Activated T-helper 1 cell treated with Interleukin-2 at 50 U/mL for 16 hours (primary cell): ENCODE data around the gene IL17RE.

Source experiments
- DNase-seq: peaks from one replicate; pipeline ENCODE4 v3.0.0-alpha.2; 2020; ENCODE audit warnings: low read depth

The IL17RE gene

DNA sequence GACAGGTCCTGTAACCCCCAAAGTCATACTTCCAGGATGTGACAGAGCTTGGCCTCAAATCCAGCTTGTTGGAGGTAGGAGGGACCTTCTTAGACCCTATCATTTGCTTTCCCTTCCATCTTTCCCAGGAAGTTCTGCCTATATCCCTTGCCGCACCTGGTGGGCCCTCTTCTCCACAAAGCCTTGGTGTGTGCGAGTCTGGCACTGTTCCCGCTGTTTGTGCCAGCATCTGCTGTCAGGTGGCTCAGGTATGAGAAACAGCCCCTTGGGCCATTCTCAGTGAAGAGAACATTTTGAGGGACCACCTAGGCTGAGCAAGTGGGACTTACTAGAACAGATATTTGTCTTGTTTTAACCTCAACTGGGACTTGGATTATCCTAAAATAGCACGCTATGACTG lies 1.3 kb downstream of the IL17RE start:
- DNase-seq = no peak

GRCh38 chr3:9906480-9906879 lies 3.8 kb downstream of the IL17RE start:
- DNase-seq = no peak

DNA sequence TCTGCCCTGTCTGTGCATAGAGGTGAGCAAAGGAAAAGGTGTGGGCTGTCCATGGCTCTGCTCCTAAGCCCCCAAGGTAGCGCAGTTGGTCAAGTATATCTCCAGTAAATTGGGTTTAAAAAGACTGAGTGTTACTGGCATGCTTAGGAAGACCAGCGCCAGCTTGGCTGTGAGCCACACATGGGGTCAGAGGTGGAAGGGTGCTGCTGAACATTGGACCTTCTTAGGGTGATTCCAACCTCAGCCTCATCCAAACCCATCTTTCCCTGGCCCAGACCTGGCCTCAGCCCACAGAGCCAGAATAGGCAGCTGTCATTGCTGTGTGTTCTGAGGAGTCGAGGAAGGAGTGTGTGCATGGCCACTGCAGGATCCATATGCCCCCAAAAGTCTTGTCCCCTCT lies 5.6 kb downstream of the IL17RE start:
- no peak for DNase-seq

DNA sequence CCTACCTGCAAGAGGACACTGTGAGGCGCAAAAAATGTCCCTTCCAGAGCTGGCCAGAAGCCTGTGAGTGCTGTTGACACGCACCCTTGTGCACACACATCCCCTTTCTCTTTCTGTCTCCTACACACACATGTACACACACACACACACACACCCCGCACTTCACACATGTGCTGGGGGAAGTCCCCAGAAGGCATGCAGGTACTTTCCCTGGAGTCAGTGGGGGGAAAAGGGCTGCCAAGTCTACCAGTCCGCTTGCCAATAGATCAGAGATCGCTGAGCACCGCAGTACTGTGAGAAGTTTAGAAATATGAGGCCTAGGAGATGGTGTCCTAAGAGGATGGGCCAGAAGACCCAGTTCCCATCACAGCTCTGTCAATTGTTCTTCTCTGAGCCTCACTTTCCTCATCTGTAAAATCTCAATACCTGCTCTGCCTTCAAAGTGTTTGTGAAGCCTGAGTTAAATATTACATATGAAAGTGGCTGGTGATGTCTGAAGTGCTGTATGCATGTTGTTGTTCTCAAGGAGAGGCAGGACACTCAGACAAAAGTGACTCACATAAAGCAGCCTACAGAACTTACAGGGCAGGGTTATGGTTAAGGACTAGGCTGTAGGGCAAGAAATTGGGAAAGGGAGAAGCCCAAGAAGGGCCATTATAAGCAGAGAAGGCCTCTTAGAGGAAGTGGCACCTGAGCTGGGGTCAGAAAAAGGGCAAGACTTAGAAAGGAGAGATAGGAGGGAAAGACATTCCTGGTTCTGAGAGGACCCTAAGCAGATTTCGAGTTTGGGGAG lies 6.8 kb downstream of the IL17RE start:
- no peak for DNase-seq

DNA sequence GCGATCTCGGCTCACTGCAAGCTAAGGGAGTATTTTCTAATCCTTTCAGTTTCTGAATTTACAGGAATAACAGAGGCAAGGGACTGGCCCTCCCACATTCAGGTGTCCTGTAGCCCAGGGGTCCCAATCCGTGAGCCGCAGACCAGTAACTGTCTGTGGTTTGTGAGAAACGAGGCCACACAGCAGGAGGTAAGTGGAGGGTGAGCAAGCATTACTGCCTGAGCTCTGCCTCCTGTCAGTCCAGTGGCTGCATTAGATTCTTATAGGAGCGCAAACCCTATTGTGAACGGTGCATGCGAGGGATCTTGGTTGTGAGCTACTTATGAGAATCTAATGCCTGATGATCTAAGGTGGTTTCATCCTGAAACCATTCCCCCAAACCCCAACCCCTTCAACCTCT lies 9.2 kb downstream of the IL17RE start:
- DNase-seq = no peak

GRCh38 chr3:9912294-9912935 lies 9.8 kb downstream of the IL17RE start:
- DNase-seq = no peak

- no peak for DNase-seq
These were observed 11.0 kb downstream of the IL17RE start for GRCh38 chr3:9913601-9914000.

- no peak for DNase-seq
These were observed 11.4 kb downstream of the IL17RE start for GRCh38 chr3:9914011-9914410.

GRCh38 chr3:9914559-9915253 lies 12.1 kb downstream of the IL17RE start:
- DNase-seq = no peak

GRCh38 chr3:9915254-9916141 lies 12.8 kb downstream of the IL17RE start:
- no peak for DNase-seq

DNA sequence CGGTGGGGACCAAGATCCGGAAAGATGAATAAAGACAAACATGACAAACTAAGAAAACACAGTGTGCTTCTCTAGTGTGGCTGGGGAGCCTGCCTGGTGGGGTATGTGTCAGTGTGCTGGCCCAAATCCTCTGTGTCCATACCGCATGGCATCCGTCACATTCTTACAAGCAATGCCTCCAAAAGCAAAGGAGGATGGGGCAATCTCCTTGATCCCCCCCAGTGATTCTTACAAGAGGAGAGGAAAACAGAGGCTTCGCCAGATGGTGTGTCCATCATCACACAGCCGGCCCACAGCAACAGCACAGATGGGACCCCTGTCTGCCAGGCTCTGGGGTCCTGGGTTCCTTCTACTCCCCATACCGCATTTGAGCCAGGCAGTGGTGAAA lies 13.7 kb downstream of the IL17RE start:
- no peak for DNase-seq

DNA sequence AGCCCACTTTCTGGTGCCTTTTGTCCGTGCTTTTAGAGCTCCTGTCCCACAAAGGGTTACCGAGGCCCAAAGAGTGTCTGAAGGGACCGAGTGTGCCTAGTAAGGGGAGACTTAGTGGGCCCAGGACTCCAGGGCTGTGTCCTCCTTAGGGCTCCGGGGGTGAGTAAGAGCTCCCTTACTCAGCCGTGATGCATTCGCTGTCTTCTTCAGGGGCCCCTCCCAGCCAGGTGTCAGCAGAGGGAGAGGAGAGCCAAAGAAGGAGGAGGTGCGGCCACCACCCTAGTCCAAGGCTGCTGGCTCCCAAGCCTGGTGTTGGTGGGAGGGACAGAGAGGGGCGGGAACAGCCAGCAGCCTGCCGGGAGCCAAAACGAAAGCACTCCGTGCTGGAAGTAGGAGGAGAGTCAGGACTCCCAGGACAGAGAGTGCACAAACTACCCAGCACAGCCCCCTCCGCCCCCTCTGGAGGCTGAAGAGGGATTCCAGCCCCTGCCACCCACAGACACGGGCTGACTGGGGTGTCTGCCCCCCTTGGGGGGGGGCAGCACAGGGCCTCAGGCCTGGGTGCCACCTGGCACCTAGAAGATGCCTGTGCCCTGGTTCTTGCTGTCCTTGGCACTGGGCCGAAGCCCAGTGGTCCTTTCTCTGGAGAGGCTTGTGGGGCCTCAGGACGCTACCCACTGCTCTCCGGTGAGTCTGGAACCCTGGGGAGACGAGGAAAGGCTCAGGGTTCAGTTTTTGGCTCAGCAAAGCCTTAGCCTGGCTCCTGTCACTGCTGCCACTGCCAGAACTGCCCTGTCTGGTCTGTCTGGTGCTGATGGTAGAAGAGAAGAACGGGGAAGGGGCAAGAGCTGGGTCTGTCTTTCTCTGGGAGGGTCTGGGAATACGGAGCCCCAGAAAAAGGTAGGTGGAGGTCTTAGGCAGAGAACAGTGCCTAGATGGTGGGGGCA lies 14.4 kb downstream of the IL17RE start, which contains the start of gene IL17RC:
TSS of gene IL17RC (plus strand) at position 365 of the 947 bp plus-strand sequence. CDS start at position 583, 218 bp downstream.
- DNase-seq = no peak

GRCh38 chr3:9917820-9918219 lies 15.2 kb downstream of the IL17RE start:
- no peak for DNase-seq

DNA sequence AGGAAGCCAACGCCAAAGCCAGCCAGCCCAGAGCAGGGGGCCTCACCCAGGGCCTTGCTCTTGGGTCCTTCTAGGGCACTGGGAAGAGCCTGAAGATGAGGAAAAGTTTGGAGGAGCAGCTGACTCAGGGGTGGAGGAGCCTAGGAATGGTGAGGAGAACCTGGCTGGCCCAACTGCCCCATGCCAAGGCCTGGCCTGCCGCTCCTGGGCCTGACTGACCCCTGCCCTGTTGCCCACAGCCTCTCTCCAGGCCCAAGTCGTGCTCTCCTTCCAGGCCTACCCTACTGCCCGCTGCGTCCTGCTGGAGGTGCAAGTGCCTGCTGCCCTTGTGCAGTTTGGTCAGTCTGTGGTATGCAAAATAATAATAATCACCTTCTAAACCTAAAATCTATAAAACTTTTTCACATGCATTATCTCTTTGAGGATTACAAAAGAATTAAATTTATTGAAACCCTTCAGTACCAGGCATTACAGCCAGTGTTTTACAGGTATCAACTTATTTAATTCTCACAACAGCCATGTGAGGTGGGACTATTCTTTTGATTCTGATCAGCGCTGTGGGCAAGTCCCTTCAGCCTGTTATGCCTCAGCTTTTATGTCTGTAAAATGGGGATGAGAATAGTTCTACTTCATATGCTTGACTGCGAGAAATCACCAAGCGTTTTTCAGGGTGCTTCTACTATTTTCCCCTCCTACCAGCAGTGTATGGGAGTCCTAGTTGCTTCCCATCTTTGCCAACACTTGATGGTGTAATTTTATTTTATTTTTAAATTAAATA lies 15.8 kb downstream of the IL17RE start:
- DNase-seq = no peak

GRCh38 chr3:9928158-9928557 lies 25.5 kb downstream of the IL17RE start:
- no peak for DNase-seq

DNA sequence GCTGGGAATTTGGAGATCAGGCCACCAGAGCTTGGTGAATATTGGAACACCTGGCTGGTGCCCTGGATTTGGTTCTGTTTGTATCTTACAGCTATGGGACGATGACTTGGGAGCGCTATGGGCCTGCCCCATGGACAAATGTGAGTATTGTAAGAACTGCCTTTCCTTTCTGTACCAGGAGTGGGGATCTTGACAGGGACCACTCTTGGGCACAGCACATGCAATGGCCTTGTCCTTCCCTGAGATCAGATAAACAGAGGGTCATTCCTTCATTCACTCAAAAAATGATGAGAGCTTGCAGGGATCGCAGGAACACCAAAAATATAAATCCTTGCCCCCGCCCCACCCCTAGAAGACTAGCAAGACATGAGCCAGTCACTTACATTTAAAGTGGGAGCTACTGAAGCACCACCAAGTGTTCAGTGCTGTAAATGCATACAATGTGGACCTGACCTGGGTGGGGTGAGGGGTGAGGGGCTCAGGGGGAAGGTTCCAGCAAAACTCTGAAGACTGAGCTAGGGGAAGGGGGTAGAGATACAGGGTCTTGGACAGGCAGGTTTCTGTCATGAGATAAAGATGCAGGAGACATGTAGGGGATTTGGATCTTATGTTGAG lies 28.3 kb downstream of the IL17RE start:
- no peak for DNase-seq

GRCh38 chr3:9932535-9932842 lies 29.8 kb downstream of the IL17RE start:
- no peak for DNase-seq

DNA sequence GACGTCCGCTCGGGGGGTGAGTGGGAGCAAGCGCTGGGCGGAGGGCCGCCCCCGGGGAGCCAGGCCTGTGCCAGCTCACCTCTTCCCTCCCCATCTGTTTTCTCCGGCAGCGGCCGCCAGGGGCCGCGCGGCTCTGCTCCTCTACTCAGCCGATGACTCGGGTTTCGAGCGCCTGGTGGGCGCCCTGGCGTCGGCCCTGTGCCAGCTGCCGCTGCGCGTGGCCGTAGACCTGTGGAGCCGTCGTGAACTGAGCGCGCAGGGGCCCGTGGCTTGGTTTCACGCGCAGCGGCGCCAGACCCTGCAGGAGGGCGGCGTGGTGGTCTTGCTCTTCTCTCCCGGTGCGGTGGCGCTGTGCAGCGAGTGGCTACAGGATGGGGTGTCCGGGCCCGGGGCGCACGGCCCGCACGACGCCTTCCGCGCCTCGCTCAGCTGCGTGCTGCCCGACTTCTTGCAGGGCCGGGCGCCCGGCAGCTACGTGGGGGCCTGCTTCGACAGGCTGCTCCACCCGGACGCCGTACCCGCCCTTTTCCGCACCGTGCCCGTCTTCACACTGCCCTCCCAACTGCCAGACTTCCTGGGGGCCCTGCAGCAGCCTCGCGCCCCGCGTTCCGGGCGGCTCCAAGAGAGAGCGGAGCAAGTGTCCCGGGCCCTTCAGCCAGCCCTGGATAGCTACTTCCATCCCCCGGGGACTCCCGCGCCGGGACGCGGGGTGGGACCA lies 30.4 kb downstream of the IL17RE start:
- peak; percentile 82 for DNase-seq

DNA sequence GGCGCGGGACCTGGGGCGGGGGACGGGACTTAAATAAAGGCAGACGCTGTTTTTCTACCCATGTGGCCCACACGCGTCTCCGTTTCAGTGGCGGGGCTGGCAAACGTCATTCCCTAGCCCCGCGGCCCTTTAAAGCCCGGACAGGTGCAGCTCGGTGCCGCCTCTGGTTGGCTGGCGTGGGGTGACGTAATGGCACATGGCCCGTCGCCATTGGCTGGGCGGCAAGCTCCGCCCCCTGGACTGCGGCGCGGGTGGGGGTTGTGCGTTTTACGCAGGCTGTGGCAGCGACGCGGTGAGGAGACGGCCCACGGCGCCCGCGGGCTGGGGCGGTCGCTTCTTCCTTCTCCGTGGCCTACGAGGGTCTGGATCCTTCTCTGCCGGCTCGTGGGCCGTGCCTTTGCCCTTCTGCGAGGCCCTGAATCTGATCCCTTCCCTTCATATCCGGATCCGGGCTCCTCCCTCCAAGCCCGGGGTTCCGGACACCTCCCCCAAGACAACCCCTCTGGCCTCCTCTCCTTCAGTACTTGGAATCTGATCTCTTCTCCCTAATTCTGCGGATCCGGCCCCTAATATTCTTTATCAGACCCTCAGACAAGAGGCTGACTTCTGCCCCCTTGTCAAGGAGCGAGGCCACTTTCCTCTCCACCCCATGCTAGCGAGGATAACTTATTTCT lies 31.1 kb downstream of the IL17RE start, which contains the start of gene CRELD1:
TSS of gene CRELD1 (plus strand) at position 274 of the 674 bp plus-strand sequence. CDS start 605 bp downstream, outside the sequence.
- DNase-seq = peak; percentile 95
